HEK293 (cell line): ENCODE measurements around the gene USP32.

ENCODE experiments used
- ATF2 ChIP-seq: fragments of 450-650 bp; formaldehyde crosslinking; IDR thresholded peaks from 2 replicates; pipeline ENCODE4 v1.5.1; 2016; ENCODE audit warnings: missing biosample characterization, missing genetic modification characterization, low read depth
- BCL11A ChIP-seq: fragments of 450-650 bp; formaldehyde crosslinking; IDR thresholded peaks from 2 replicates; pipeline ENCODE4 v1.5.1; 2016; ENCODE audit warnings: low read depth, missing biosample characterization, missing genetic modification characterization
- CTCF ChIP-seq: fragments of 450-650 bp; formaldehyde crosslinking; IDR thresholded peaks from 2 replicates; pipeline ENCODE4 v1.5.1; 2016; ENCODE audit warnings: missing biosample characterization, missing genetic modification characterization
- ZBTB10 ChIP-seq: fragments of 450-650 bp; formaldehyde crosslinking; IDR thresholded peaks from 2 replicates; pipeline ENCODE4 v1.5.1; 2016; ENCODE audit warnings: missing biosample characterization, missing genetic modification characterization
- ZBTB8A ChIP-seq: fragments of 450-650 bp; formaldehyde crosslinking; IDR thresholded peaks from 2 replicates; pipeline ENCODE4 v1.5.1; 2016; ENCODE audit warnings: missing biosample characterization, missing genetic modification characterization
- ZNF146 ChIP-seq: fragments of 450-650 bp; formaldehyde crosslinking; IDR thresholded peaks from 2 replicates; pipeline ENCODE4 v1.5.1; 2016; ENCODE audit warnings: missing biosample characterization, missing genetic modification characterization
- ZNF157 ChIP-seq: fragments of 450-650 bp; formaldehyde crosslinking; IDR thresholded peaks from 2 replicates; pipeline ENCODE4 v1.5.1; 2016; ENCODE audit warnings: missing biosample characterization, missing genetic modification characterization
- ZNF175 ChIP-seq: fragments of 450-650 bp; formaldehyde crosslinking; IDR thresholded peaks from 2 replicates; pipeline ENCODE4 v1.5.1; 2016; ENCODE audit warnings: missing biosample characterization, missing genetic modification characterization
- ZNF398 ChIP-seq: fragments of 450-650 bp; formaldehyde crosslinking; IDR thresholded peaks from 2 replicates; pipeline ENCODE4 v1.5.1; 2017; ENCODE audit warnings: missing biosample characterization, missing genetic modification characterization
- ZNF510 ChIP-seq: fragments of 450-650 bp; formaldehyde crosslinking; IDR thresholded peaks from 2 replicates; pipeline ENCODE4 v1.5.1; 2018; ENCODE audit warnings: mild to moderate bottlenecking, missing genetic modification characterization, missing biosample characterization; ENCODE audit not compliant: insufficient replicate concordance
- ZNF529 ChIP-seq: fragments of 450-650 bp; formaldehyde crosslinking; IDR thresholded peaks from 2 replicates; pipeline ENCODE4 v1.5.1; 2017; ENCODE audit warnings: missing genetic modification characterization, missing biosample characterization; ENCODE audit not compliant: insufficient replicate concordance
- ZNF544 ChIP-seq: fragments of 450-650 bp; formaldehyde crosslinking; IDR thresholded peaks from 2 replicates; pipeline ENCODE4 v1.5.0; 2017; ENCODE audit warnings: missing biosample characterization, missing genetic modification characterization
- ZNF768 ChIP-seq: fragments of 450-650 bp; formaldehyde crosslinking; IDR thresholded peaks from 2 replicates; pipeline ENCODE4 v1.5.1; 2018; ENCODE audit warnings: missing biosample characterization, mild to moderate bottlenecking, missing genetic modification characterization
- ZNF837 ChIP-seq: fragments of 450-650 bp; formaldehyde crosslinking; IDR thresholded peaks from 2 replicates; pipeline ENCODE4 v1.5.1; 2016; ENCODE audit warnings: missing biosample characterization, missing genetic modification characterization

GRCh38 chr17:60146206-60146605 lies 245.7 kb downstream of the USP32 start:
- TF ChIP-seq BCL11A (tag by site-specific recombination) (no peak), CTCF (tag by site-specific recombination) (no peak), ZBTB10 (tag by site-specific recombination) (no peak), ZNF837 (tag by site-specific recombination) (no peak), ATF2 (tag by site-specific recombination) (no peak), ZBTB8A (no peak), ZNF146 (tag by site-specific recombination) (no peak), ZNF510 (no peak), ZNF157 (tag by site-specific recombination) (no peak), ZNF175 (tag by site-specific recombination) (no peak), ZNF529 (no peak), ZNF544 (tag by site-specific recombination) (no peak), ZNF768 (no peak), ZNF398 (tag by site-specific recombination) (no peak)
